MG63 (cell line): ENCODE measurements around the gene TP53AIP1. TPM values are rescaled to one million over a fixed set of nuclear protein-coding genes. Genes with fewer than 3 reads are reported as not detected.

ENCODE experiments used
- DNase-seq: peaks from one replicate; pipeline ENCODE4 v3.0.0-alpha.2; 2020
- H3K27me3 ChIP-seq: fragments of 250-450 bp; sonication (Bioruptor Pico); 2 replicates; pipeline ENCODE4 v1.5.1; 2020; ENCODE audit warnings: mild to moderate bottlenecking, moderate library complexity
- H3K36me3 ChIP-seq: fragments of 250-450 bp; sonication (Bioruptor Pico); 2 replicates; pipeline ENCODE4 v1.5.1; 2020; ENCODE audit warnings: mild to moderate bottlenecking, moderate library complexity
- H3K4me3 ChIP-seq: fragments of 250-450 bp; sonication (Bioruptor Pico); 2 replicates; pipeline ENCODE4 v1.5.1; 2020; ENCODE audit warnings: mild to moderate bottlenecking, moderate library complexity
- H3K9me3 ChIP-seq: fragments of 250-450 bp; sonication (Bioruptor Pico); 2 replicates; pipeline ENCODE4 v1.5.1; 2020; ENCODE audit warnings: mild to moderate bottlenecking, moderate library complexity
- total RNA-seq: library from RNA; depleted of rRNA; stranded (reverse); fragments of >200 nt; shearing (Covaris generic); gene quantifications from 2 replicates; pipeline ENCODE4 v1.2.3, GENCODE V29; 2014; ENCODE audit warnings: low replicate concordance

TP53AIP1 gene
- total RNA-seq, 1 experiment from 2014 or later: not detected

GRCh38 chr11:128916681-128917080, 26.0 kb downstream of the TP53AIP1 start:
- no peaks in the 10 kb centered on the region for H3K36me3 ChIP-seq
- DNase-seq: no peak
- no peaks in the 10 kb centered on the region for H3K9me3 ChIP-seq
- no peaks in the 10 kb centered on the region for H3K27me3 ChIP-seq
- no peak overlapping the region for H3K4me3 ChIP-seq

- DNase-seq: no peak
- no peaks in the 10 kb centered on the region for H3K36me3 ChIP-seq
- H3K4me3 ChIP-seq: no peak overlapping the region
- H3K27me3 ChIP-seq: no peaks in the 10 kb centered on the region
- no peaks in the 10 kb centered on the region for H3K9me3 ChIP-seq
These were observed 26.6 kb downstream of the TP53AIP1 start for GRCh38 chr11:128916037-128916572.

GRCh38 chr11:128915149-128915521, 27.5 kb downstream of the TP53AIP1 start:
- Histone ChIP-seq H3K27me3 (no peaks in the 10 kb centered on the region), H3K36me3 (no peaks in the 10 kb centered on the region), H3K9me3 (no peaks in the 10 kb centered on the region), H3K4me3 (no peak overlapping the region)
- DNase-seq: no peak

- no peak for DNase-seq
- H3K9me3 ChIP-seq: no peaks in the 10 kb centered on the region
- no peak overlapping the region for H3K4me3 ChIP-seq
- H3K36me3 ChIP-seq: no peaks in the 10 kb centered on the region
- no peaks in the 10 kb centered on the region for H3K27me3 ChIP-seq
These were observed 28.2 kb downstream of the TP53AIP1 start for GRCh38 chr11:128914216-128915148.

GRCh38 chr11:128913806-128914205, 28.9 kb downstream of the TP53AIP1 start:
- Histone ChIP-seq H3K4me3 (no peak overlapping the region), H3K27me3 (no peaks in the 10 kb centered on the region), H3K9me3 (no peaks in the 10 kb centered on the region), H3K36me3 (no peaks in the 10 kb centered on the region)
- no peak for DNase-seq

- no peak for DNase-seq
- H3K9me3 ChIP-seq: no peaks in the 10 kb centered on the region
- H3K36me3 ChIP-seq: no peaks in the 10 kb centered on the region
- H3K27me3 ChIP-seq: no peaks in the 10 kb centered on the region
- no peak overlapping the region for H3K4me3 ChIP-seq
These were observed 31.0 kb downstream of the TP53AIP1 start for GRCh38 chr11:128911701-128912100.

- Histone ChIP-seq H3K4me3 (no peak overlapping the region), H3K9me3 (no peaks in the 10 kb centered on the region), H3K36me3 (no peaks in the 10 kb centered on the region), H3K27me3 (no peaks in the 10 kb centered on the region)
- no peak for DNase-seq
These were observed 31.4 kb downstream of the TP53AIP1 start for GRCh38 chr11:128911239-128911638.

GRCh38 chr11:128910576-128910975, 32.1 kb downstream of the TP53AIP1 start:
- Histone ChIP-seq H3K4me3 (no peak overlapping the region), H3K9me3 (no peaks in the 10 kb centered on the region), H3K36me3 (no peaks in the 10 kb centered on the region), H3K27me3 (no peaks in the 10 kb centered on the region)
- DNase-seq: no peak

GRCh38 chr11:128909438-128910125, 33.1 kb downstream of the TP53AIP1 start:
- no peak for DNase-seq
- no peaks in the 10 kb centered on the region for H3K27me3 ChIP-seq
- no peaks in the 10 kb centered on the region for H3K36me3 ChIP-seq
- no peaks in the 10 kb centered on the region for H3K9me3 ChIP-seq
- H3K4me3 ChIP-seq: no peak overlapping the region

GRCh38 chr11:128908391-128909246, 34.1 kb downstream of the TP53AIP1 start:
- peak; percentile 74 for DNase-seq
- Histone ChIP-seq H3K4me3 (no peak overlapping the region), H3K36me3 (no peaks in the 10 kb centered on the region), H3K27me3 (no peaks in the 10 kb centered on the region), H3K9me3 (no peaks in the 10 kb centered on the region)

- Histone ChIP-seq H3K36me3 (no peaks in the 10 kb centered on the region), H3K9me3 (no peaks in the 10 kb centered on the region), H3K27me3 (no peaks in the 10 kb centered on the region), H3K4me3 (no peak overlapping the region)
- no peak for DNase-seq
These were observed 35.1 kb downstream of the TP53AIP1 start for GRCh38 chr11:128907585-128907984.

- Histone ChIP-seq H3K36me3 (no peaks in the 10 kb centered on the region), H3K4me3 (no peak overlapping the region), H3K27me3 (no peaks in the 10 kb centered on the region), H3K9me3 (no peaks in the 10 kb centered on the region)
- DNase-seq: no peak
These were observed 36.3 kb downstream of the TP53AIP1 start for GRCh38 chr11:128906185-128907050.

- DNase-seq: peak; percentile 36
- peak overlapping the region; percentile 40 for H3K4me3 ChIP-seq
- no peaks in the 10 kb centered on the region for H3K36me3 ChIP-seq
- no peaks in the 10 kb centered on the region for H3K9me3 ChIP-seq
- H3K27me3 ChIP-seq: no peaks in the 10 kb centered on the region
These were observed 37.1 kb downstream of the TP53AIP1 start for GRCh38 chr11:128905345-128906184.

- Histone ChIP-seq H3K27me3 (no peaks in the 10 kb centered on the region), H3K4me3 (peak overlapping the region; percentile 40), H3K36me3 (no peaks in the 10 kb centered on the region), H3K9me3 (no peaks in the 10 kb centered on the region)
- no peak for DNase-seq
These were observed 37.9 kb downstream of the TP53AIP1 start for GRCh38 chr11:128904656-128905344.

GRCh38 chr11:128904303-128904655, 38.4 kb downstream of the TP53AIP1 start:
- Histone ChIP-seq H3K27me3 (no peaks in the 10 kb centered on the region), H3K4me3 (no peak overlapping the region), H3K9me3 (no peaks in the 10 kb centered on the region), H3K36me3 (no peaks in the 10 kb centered on the region)
- DNase-seq: no peak
